NCI-H146 treated with DMSO at 0.1 percent for 48 hours (cell line): ENCODE data around the gene RAMP1.
"Not testable (repeated sequence)": the region's sequence is repeated elsewhere in the genome, so short reads cannot be mapped to it uniquely, and the experiment has no call there.

Experiments used
- DNase-seq: peaks from one replicate; lab custom pipeline; 2025; ENCODE audit not compliant: unreplicated experiment; lab: John Stamatoyannopoulos, UW

The RAMP1 gene

GRCh38 chr2:237859533-237860272, at the start of gene RAMP1:
TSS of gene RAMP1 (plus strand) at chr2:237859623. CDS start at chr2:237859676, 53 bp downstream.
- no peak for DNase-seq

DNA sequence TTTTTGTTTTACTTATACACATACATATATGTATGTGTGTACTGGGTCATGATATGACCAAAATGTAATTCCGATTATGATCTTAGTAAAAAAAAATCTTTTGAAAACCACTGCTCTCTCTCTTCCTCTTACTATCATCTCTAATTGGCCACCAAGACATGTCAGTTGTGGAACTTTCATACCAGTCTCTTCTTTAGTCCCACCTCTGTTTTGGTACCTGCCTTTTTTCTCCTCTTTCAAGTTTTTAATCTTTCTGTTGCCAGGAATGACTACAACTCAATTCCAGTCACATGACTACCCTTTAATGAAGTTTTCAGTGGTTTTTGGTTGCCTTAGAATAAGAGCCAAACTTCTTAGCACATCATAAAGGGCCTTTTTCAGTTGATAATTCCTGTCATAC, 43.8 kb upstream of the RAMP1 start:
- DNase-seq = no peak

DNA sequence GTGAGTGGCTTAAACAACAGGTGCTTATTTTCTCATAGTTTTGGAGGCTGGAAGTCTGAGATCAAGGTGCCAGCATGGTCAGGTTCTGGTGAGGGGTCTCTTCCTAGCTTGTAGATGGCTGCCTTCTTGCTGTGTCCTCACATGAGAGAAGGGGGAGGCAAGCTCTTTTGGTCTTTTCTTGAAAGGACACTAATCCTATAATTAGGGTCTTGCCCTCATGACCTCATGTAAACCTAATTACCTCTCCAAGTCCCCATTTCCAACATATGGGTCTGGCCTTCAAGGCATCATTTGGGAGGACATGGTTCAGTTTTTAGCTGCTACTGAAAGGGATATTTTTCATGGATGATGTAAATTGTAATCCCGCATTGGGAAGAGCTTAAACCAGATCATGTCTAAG, 42.9 kb upstream of the RAMP1 start:
- DNase-seq = no peak

- DNase-seq = no peak
Measured at GRCh38 chr2:237818066-237818473, 41.4 kb upstream of the RAMP1 start.

- no peak for DNase-seq
Measured at GRCh38 chr2:237819231-237819630, 40.2 kb upstream of the RAMP1 start.

GRCh38 chr2:237820421-237820820, 39.0 kb upstream of the RAMP1 start:
- DNase-seq = no peak

GRCh38 chr2:237823544-237823943, 35.9 kb upstream of the RAMP1 start:
- no peak for DNase-seq

GRCh38 chr2:237824085-237824484, 35.3 kb upstream of the RAMP1 start:
- no peak for DNase-seq

GRCh38 chr2:237827421-237827987, 31.9 kb upstream of the RAMP1 start:
- DNase-seq = no peak

GRCh38 chr2:237830522-237830921, 28.9 kb upstream of the RAMP1 start:
- no peak for DNase-seq

- no peak for DNase-seq
Measured at GRCh38 chr2:237833546-237833945, 25.9 kb upstream of the RAMP1 start.

GRCh38 chr2:237835372-237835771, 24.1 kb upstream of the RAMP1 start:
- no peak for DNase-seq

DNA sequence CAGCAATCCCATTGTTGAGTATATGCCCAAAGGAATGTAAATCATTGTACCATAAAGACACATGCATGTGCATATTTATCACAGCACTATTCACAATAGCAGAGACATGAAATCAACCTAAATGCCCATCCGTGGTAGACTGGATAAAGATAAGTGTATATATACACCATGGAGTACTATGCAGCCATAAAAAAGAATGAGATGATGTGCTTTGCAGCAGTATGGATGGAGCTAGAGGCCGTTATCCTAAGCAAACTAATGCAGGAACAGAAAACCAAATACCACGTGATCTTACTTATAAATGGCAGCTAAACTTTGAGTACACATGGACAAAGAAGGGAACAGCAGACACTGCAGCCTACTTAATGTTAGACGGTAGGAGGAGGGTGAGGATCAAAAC, 18.4 kb upstream of the RAMP1 start:
- no peak for DNase-seq

DNA sequence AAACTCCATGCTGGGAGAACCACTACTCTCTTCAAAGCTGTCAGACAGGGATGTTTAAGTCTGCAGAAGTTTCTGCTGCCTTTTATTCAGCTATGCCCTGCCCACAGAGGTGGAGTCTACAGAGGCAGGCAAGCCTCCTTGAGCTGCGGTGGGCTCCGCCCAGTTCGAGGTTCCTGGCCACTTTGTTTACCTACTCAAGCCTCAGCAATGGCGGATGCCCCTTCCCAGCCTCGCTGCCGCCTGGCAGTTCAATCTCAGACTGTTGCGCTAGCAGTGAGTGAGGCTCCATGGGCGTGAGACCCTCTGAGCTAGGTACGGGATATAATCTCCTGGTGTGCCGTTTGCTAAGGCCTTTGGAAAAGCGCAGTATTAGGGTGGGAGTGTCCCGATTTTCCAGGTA, 10.5 kb upstream of the RAMP1 start:
- not testable (repeated sequence) for DNase-seq

DNA sequence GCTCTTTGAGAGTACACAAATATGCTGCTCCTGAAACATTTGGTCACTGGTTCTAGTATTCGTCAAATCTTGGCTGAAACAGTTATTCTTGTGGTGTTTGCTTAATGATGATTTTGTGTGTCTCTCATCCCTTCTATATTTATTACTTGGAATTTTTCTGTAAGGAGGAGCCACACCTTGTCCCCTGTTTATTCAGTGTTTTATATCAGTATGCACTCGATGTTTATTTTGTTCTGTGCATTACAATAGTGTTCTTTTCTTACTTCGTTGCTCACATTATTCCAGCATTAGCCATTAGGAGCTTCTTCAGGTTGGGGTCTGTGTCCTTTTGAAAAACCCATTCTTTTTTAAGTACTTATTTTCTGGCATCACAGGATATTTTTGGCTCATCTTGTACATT, 5.1 kb upstream of the RAMP1 start:
- DNase-seq = no peak

- DNase-seq = no peak
Measured at GRCh38 chr2:237857791-237858190, 1.6 kb upstream of the RAMP1 start.

- DNase-seq = peak; percentile 72
Measured at GRCh38 chr2:237858294-237859081, 935 bp upstream of the RAMP1 start.

- no peak for DNase-seq
Measured at GRCh38 chr2:237859082-237859433, 365 bp upstream of the RAMP1 start.

- DNase-seq = no peak
Measured at GRCh38 chr2:237860273-237860935, 981 bp downstream of the RAMP1 start.

DNA sequence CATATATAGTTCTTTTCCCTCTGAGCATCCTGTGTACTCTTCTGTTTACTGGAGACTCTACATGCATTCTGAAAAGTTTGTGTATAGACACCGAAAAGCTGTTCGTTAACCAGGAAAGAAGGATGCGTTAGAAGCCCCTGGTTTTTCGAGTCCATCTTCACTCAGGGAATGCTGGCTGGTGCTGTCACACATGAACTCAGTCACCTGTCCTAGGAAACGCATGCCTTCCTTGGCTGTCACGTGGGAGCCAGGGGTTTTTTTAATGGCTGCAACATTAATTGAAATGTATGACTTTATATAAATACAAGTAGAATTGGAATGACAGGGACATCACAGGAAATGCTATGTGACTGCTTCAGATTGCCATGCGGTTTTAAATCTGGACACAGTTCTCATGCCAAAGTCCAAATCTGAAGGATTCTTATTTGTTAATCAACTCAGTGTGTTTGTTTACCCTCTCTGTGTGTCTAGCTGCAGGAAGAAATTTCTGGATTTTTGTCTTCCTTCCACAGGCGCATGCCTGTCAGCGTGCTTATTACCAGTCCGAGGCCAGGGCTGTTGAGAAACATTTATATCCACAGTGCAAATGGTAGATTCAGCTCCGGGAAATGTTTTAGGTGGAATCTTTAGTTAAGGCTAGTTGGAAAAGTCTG, 2.6 kb downstream of the RAMP1 start:
- DNase-seq = no peak

DNA sequence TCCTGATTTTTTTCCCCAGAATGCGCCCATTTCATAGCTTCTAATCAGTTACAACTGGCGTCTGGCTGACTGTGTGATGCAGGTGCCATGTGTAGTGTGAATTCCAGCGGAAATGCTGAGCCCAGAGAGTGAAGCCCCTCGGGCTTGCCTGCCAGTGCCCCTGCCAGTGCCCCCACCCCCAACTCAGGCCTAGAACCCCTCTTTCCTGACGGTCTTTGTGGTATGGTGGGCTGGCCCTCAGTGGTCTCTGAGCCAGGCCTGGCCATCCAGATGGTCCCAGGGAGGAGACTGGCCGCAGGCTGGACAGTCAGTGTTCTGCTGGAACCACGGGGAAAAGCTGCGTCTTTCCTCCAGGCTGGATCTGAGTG, 3.1 kb downstream of the RAMP1 start:
- DNase-seq = no peak
